OCI-LY7 (cell line): Measurements from ENCODE around the gene CAPN10. TPM values are rescaled to one million over a fixed set of nuclear protein-coding genes. Genes with fewer than 3 reads are reported as not detected.
"Not testable (repeated sequence)": the region's sequence is repeated elsewhere in the genome, so short reads cannot be mapped to it uniquely, and the experiment has no call there.

ENCODE experiments used
- Bru-seq: library from RNA; stranded (reverse); fragments of 400-500 nt; gene quantifications from one replicate; lab custom pipeline; 2021; lab: Mats Ljungman, UMichigan
- BruChase-seq, 2 experiments: library from RNA; stranded (reverse); fragments of 400-500 nt; gene quantifications; one replicate each; lab custom pipeline; 2021; lab: Mats Ljungman, UMichigan
- BruUV-seq: library from RNA; stranded (reverse); fragments of 400-500 nt; replicated peaks from 2 replicates; lab custom pipeline; 2021; lab: Mats Ljungman, UMichigan
- CTCF ChIA-PET: fragments of 300-600 bp; sonication (Branson Sonifier 250); formaldehyde crosslinking; loops from one replicate; lab custom pipeline; 2022; ENCODE audit warnings: antibody characterized with exemption; ENCODE audit not compliant: unreplicated experiment; lab: Charles Lee
- POLR2A ChIA-PET: fragments of 300-600 bp; sonication (Branson Sonifier 250); formaldehyde crosslinking; loops from one replicate; lab custom pipeline; 2022; ENCODE audit warnings: antibody characterized with exemption; lab: Charles Lee
- DNase-seq: peaks from one replicate; pipeline ENCODE4 v3.0.0-alpha.2; 2015; ENCODE audit warnings: low spot score
- H2AFZ ChIP-seq: fragments of 200-600 bp; sonication (generic), shearing (Covaris generic); 2 replicates; pipeline ENCODE4 v1.6.1; 2014; ENCODE audit warnings: mild to moderate bottlenecking, antibody characterized with exemption, low read length, moderate library complexity
- H3K27ac ChIP-seq: fragments of 200-600 bp; sonication (generic); 2 replicates; pipeline ENCODE4 v1.5.1; 2014; ENCODE audit warnings: mixed run types, low read depth, mild to moderate bottlenecking, moderate library complexity, low read length, inconsistent platforms; ENCODE audit not compliant: poor library complexity, severe bottlenecking
- H3K36me3 ChIP-seq: fragments of 200-600 bp; sonication (generic); 2 replicates; pipeline ENCODE4 v1.6.1; 2014; ENCODE audit warnings: mild to moderate bottlenecking, antibody characterized with exemption, low read length, moderate library complexity, mixed read lengths; ENCODE audit not compliant: insufficient read depth
- H3K4me1 ChIP-seq: fragments of 200-600 bp; sonication (generic); 2 replicates; pipeline ENCODE4 v1.5.1; 2014; ENCODE audit warnings: mild to moderate bottlenecking, low read length; ENCODE audit not compliant: insufficient read depth, poor library complexity, severe bottlenecking
- H3K4me2 ChIP-seq: fragments of 200-600 bp; sonication (generic); 2 replicates; pipeline ENCODE4 v1.6.1; 2014; ENCODE audit warnings: mild to moderate bottlenecking, low read length
- H3K4me3 ChIP-seq: fragments of 200-600 bp; sonication (generic); 2 replicates; pipeline ENCODE4 v1.5.1; 2014; ENCODE audit warnings: mild to moderate bottlenecking, low read depth, low read length; ENCODE audit not compliant: poor library complexity, severe bottlenecking
- H3K79me2 ChIP-seq: fragments of 200-600 bp; sonication (generic); 2 replicates; pipeline ENCODE4 v1.6.1; 2016; ENCODE audit warnings: low read depth, mild to moderate bottlenecking, low read length, moderate library complexity, mixed read lengths; ENCODE audit not compliant: insufficient read depth
- H3K9me2 ChIP-seq: fragments of 200-600 bp; sonication (generic); 2 replicates; pipeline ENCODE4 v1.6.1; 2016; ENCODE audit warnings: mild to moderate bottlenecking, low read length, mixed read lengths; ENCODE audit not compliant: insufficient read depth
- H3K9me3 ChIP-seq: fragments of 200-600 bp; sonication (generic); 2 replicates; pipeline ENCODE4 v1.6.1; 2014; ENCODE audit warnings: mild to moderate bottlenecking, mixed run types, low read length, mixed read lengths
- H4K20me1 ChIP-seq: fragments of 200-600 bp; sonication (generic); 2 replicates; pipeline ENCODE4 v1.6.1; 2014; ENCODE audit warnings: mild to moderate bottlenecking, antibody characterized with exemption, low read length, moderate library complexity, mixed read lengths; ENCODE audit not compliant: insufficient read depth
- CTCF ChIP-seq: fragments of 200-600 bp; sonication (generic); conservative IDR thresholded peaks from 2 replicates; pipeline ENCODE4 v1.5.1; 2014; ENCODE audit warnings: mild to moderate bottlenecking, antibody characterized with exemption, low read length, moderate library complexity, mixed read lengths
- EZH2phosphoT487 ChIP-seq: fragments of 200-600 bp; sonication (generic); IDR thresholded peaks from 2 replicates; pipeline ENCODE4 v1.6.1; 2018; ENCODE audit warnings: low read depth, borderline replicate concordance, mild to moderate bottlenecking, mixed run types, antibody characterized with exemption, low read length, moderate library complexity, mixed read lengths
- intact Hi-C: fragments of 100-400 bp; cut with micrococcal nuclease; formaldehyde crosslinking; loops from one replicate; pipeline ENCODE4 v1.10.0; 2022; ENCODE audit not compliant: unreplicated experiment
- long read RNA-seq: library from polyadenylated mRNA; stranded (forward); transcript quantifications from one replicate; pipeline ENCODE4 v2.0.0, GENCODE V29; 2022
- total RNA-seq, 2 experiments: library from RNA; depleted of rRNA in 1 of 2; stranded (reverse); fragments of >200 nt in 1 of 2; shearing (Covaris generic) in 1 of 2; gene quantifications; 2 replicates each; pipeline ENCODE4 v1.2.3, GENCODE V29; 2014 to 2022

CAPN10 gene
- 54.1 and 78.1 TPM in 2 replicates for total RNA-seq (2014; rRNA removed; shearing (Covaris generic))
- 67.3 and 70.6 TPM in 2 replicates for total RNA-seq (2022)
- percentile 56 among the genes with signal in this experiment for Bru-seq, nascent RNA
- percentile 64 among the genes with signal in this experiment for BruChase-seq, experiment 1, labeled RNA remaining after a 6-hour chase
- percentile 67 among the genes with signal in this experiment for BruChase-seq, experiment 2, labeled RNA remaining after a 2-hour chase
- long read RNA-seq, transcript CAPN10-201 (12 exons, 2,453 nt) = minor isoform, 5 of 75 reads
- long read RNA-seq, transcript CAPN10-207 (12 exons, 2,644 nt) = major isoform, 17 of 75 reads
- long read RNA-seq, partial matches to known transcripts = 16 of 75 reads
- long read RNA-seq, other reads (novel, unspliced or antisense) = 33 of 75 reads

GRCh38 chr2:240586198-240586918 is at the start of gene CAPN10:
Gene CAPN10 (plus strand): TSS chr2:240586734. CDS start chr2:240586912, 178 bp downstream.
- CTCF ChIA-PET = interaction anchor here (2.3 kb wide), 1 partner anchor 20 kb away, joined by 13 read pairs; no protein-coding TSS in a partner anchor

GRCh38 chr2:240538031-240538780 is 48.3 kb upstream of the CAPN10 start:
- no TSS peak for BruUV-seq
- Histone ChIP-seq H3K4me2 (no peak overlapping the region), H3K36me3 (peaks cover 84% of the 10 kb centered on the region), H3K9me3 (no peaks in the 10 kb centered on the region; the same call in 1 of the 2 replicates), H3K4me3 (no peak overlapping the region), H2AFZ (no peak overlapping the region), H4K20me1 (no peaks in the 10 kb centered on the region), H3K27ac (no peak overlapping the region), H3K79me2 (no peaks in the 10 kb centered on the region), H3K4me1 (no peaks in the 10 kb centered on the region), H3K9me2 (no peaks in the 10 kb centered on the region)
- intact Hi-C loops = no loop called here
- TF ChIP-seq EZH2phosphoT487 (no peak), CTCF (no peak)
- POLR2A ChIA-PET = no interaction called here
- DNase-seq = no peak
- CTCF ChIA-PET = interaction anchor here (1.0 kb wide), 1 partner anchor 24 kb away, joined by 3 read pairs; no protein-coding TSS in a partner anchor

More at GRCh38 chr2:240586198-240586918, at the start of gene CAPN10:
- Histone ChIP-seq H3K9me2 (no peaks in the 10 kb centered on the region), H3K79me2 (peaks cover 51% of the 10 kb centered on the region), H3K4me3 (peak within 1 kb of the TSS; percentile 96), H3K27ac (peak within 1 kb of the TSS; percentile 98), H4K20me1 (peaks cover 10% of the 10 kb centered on the region; the same call in 1 of the 2 replicates), H3K36me3 (peaks cover 40% of the 10 kb centered on the region), H3K4me2 (peak within 1 kb of the TSS; percentile 94), H2AFZ (peak within 1 kb of the TSS; percentile 20; the same call in 1 of the 2 replicates), H3K9me3 (no peaks in the 10 kb centered on the region), H3K4me1 (peaks cover 51% of the 10 kb centered on the region)
- intact Hi-C loops = loop anchor here (2.0 to 10.0 kb wide), 3 partner anchors 34 to 1184 kb away; partner anchors contain the start of genes HDAC4, HDLBP and SEPTIN2
- BruUV-seq = no TSS peak
- DNase-seq = peak; percentile 97
- TF ChIP-seq EZH2phosphoT487 (no peak), CTCF (no peak)
- POLR2A ChIA-PET = interaction anchor here (0.7 to 4.4 kb wide), 7 partner anchors 9 to 35 kb away, joined by 3 to 59 read pairs (median 4); partner anchors contain the start of gene RNPEPL1

GRCh38 chr2:240539101-240539500 is 47.4 kb upstream of the CAPN10 start:
- CTCF ChIA-PET = interaction anchor here (1.0 kb wide), 1 partner anchor 25 kb away, joined by 3 read pairs; no protein-coding TSS in a partner anchor

More at GRCh38 chr2:240539101-240539500, 47.4 kb upstream of the CAPN10 start:
- DNase-seq, H3K9me3 ChIP-seq, intact Hi-C loops, H2AFZ ChIP-seq, H3K9me2 ChIP-seq, H3K79me2 ChIP-seq, H3K4me2 ChIP-seq, BruUV-seq, H4K20me1 ChIP-seq, POLR2A ChIA-PET, H3K4me3 ChIP-seq, H3K27ac ChIP-seq, H3K4me1 ChIP-seq: not testable (repeated sequence)
- peaks cover 85% of the 10 kb centered on the region for H3K36me3 ChIP-seq
